NCI-H146 treated with DMSO at 0.1 percent for 48 hours (cell line): ENCODE data around the gene FOXI3.

Experiments used
- DNase-seq: peaks from one replicate; lab custom pipeline; 2025; ENCODE audit not compliant: unreplicated experiment; lab: John Stamatoyannopoulos, UW

Gene FOXI3

DNA sequence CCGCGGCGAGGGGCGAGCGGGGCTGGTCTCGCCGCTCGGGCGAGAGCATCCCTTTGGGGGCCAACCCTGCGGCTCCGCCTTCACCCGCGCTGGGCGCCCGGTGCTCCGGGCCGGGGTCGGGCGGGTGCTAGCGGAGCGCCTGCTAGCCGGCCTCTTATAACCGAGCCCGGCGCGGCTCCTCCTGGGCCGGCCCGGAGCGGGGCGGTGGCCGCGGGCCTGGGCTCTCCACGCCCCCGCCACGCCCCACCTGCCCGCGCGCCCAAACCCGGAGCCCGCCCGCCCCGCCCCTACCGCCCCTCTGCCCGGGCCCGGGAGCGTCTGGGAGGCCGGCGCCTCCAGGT lies at the start of gene FOXI3:
Gene FOXI3, minus strand, starts transcription at position 129 of the 341 bp plus-strand sequence. CDS start 158 bp downstream, outside the sequence.
- DNase-seq, result no peak

DNA sequence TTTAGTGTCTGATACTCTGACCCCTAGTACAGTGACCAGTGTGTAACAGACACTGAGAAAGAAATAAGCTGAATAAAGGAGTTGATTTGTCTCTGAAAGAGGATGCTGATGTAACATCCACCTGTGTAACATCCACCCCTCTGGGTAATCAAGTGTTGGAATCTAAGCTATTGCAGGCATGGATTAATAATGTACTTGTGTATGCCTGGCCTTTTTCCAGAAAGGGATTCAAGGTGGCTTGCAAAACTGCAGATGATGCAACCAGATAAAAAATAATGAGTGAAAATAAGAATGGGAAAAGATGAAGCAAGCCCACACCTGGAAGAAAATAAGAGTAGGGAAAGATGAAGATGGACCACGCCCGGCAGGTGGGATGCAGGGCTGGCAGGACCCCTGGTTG lies 48.2 kb upstream of the FOXI3 start:
- DNase-seq, result no peak

DNA sequence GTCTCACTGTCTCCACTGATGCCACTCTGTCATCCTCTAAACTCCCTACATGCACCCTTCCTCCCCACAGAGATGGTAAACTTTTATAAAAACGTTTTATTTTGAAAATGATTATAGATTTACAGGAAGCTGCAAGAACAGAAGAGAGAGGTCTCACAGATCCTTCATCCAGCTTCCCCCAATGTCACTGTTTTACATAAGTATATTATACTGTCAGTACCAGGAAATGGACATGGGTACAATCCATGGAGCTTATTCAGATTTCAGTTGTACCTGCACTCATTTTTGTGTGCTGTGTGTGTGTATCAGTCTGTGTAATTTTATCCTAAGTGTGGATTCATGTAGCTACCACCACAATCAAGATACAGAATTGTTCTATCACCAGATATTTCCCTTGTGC lies 46.7 kb upstream of the FOXI3 start:
- DNase-seq, result no peak

DNA sequence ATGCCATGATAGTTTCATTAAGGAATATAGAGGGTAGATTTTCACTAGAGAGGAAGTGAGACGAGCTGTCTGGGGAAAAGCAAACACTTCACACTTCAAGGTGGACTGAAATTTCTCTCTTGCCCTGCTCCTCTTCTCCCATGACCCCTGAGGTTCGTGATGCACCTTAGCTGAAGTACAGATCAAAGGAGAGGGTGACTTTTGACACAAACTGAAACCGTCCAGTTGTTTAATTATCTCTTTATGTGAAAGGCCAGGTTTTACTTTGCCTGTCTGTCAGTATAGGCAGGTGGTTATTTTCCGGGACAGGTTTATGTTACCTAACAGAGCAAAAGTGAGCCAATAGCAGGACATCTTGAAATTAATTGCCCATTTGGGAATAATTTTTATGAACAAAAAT lies 41.0 kb upstream of the FOXI3 start:
- no peak for DNase-seq

DNA sequence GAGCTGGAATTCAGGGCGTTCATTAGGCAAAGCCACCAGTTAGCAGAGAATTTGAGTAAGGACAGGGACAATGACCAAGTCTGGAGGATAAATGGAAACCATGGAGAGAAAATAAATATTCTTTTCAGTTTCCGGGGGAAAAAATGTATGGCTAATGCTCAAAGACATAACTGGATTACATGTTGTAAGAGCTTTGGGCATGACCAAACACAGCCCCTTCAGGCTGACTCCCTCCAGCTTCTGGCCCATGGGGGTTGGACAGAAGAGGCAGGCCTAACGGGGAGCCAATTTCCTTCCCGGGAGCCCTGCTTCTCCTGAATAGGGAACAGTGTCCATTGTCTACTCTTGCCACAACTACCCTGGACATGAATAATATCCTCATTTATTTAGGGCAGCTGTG lies 39.5 kb upstream of the FOXI3 start:
- DNase-seq, result no peak

DNA sequence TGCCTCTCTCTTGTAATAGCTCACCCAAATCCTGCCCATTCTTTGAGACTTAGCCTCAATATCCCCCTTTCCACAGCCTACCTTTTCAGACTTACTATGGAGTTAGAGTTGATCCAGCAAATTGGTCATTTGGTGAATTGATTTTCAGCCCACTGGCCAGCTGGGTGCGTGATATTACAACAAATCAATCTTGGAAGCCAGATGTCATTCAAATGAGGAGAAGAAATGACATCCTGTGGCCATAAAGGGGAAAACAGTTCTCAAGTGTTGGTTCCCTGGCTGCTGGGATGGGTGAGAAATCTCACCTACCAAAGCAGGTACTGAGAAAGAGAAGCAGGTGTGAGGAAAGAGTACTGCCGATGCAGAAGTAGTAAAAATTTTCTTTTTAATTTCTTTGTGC lies 36.7 kb upstream of the FOXI3 start:
- peak; percentile 7 for DNase-seq

DNA sequence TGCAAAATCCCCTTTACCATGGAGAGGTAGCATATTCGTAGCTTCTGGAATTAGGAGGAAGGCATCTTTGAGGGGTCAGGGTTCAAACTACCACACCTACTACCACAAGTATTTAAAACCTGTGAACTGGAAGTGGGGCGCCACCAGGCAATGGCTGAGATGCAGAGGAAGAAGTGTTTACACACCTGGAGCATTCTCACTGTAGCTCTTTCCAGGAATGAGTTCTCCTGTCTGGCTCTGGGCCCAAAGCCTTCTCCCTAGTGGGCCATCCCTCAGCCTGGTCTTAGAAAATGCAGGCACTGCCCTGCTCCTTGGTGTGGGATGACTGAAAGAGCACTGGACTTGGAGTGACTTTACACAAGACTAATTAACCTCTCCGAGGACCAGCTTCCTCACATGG lies 30.7 kb upstream of the FOXI3 start:
- DNase-seq, result no peak

DNA sequence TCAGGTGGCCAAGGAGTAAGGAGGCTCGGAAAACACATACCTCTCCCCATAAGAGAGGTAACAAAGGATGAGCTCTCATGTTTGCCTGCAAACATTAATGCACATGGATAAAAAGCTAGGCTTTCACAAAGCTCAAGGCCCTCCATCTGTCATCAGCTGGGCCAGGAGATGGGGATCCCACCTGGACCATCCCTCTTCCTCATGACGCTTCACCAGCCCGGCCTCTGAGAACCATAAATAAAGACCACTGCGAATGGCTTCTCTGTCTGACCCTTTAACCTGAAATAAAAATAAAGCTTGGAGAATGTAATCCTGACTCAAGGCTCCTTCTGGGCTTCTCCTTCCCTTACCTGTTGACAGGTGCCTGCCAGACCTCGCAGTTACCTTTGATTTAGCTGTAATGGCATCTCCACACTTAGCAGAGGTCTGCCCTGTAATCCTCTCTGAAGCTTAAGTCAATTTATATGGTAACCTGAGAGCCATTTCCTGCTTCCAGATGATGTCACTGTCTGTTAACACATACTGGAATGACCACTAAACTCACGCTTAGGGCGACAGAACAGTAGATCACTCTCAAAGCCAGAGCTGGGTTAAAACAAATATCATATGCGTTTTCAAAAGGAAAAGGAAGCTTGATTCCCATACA lies 29.3 kb upstream of the FOXI3 start:
- DNase-seq, result peak; percentile 89

DNA sequence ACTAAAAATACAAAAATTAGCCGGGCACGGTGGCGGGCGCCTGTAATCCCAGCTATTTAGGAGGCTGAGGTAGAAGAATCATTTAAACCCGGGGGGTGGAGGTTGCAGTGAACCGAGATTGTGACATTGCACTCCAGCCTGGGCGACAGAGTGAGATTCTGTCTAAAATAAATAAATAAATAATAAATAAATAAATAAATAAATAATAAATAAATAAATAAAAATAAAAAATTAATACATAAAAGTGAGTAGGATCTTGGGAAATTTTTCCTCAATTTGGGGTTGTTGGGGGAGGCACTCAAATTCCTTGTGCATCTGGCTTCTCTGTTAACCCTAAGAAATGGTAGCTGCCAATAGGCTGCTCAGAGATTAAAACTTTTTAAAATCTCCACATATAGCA lies 20.3 kb upstream of the FOXI3 start:
- no peak for DNase-seq

DNA sequence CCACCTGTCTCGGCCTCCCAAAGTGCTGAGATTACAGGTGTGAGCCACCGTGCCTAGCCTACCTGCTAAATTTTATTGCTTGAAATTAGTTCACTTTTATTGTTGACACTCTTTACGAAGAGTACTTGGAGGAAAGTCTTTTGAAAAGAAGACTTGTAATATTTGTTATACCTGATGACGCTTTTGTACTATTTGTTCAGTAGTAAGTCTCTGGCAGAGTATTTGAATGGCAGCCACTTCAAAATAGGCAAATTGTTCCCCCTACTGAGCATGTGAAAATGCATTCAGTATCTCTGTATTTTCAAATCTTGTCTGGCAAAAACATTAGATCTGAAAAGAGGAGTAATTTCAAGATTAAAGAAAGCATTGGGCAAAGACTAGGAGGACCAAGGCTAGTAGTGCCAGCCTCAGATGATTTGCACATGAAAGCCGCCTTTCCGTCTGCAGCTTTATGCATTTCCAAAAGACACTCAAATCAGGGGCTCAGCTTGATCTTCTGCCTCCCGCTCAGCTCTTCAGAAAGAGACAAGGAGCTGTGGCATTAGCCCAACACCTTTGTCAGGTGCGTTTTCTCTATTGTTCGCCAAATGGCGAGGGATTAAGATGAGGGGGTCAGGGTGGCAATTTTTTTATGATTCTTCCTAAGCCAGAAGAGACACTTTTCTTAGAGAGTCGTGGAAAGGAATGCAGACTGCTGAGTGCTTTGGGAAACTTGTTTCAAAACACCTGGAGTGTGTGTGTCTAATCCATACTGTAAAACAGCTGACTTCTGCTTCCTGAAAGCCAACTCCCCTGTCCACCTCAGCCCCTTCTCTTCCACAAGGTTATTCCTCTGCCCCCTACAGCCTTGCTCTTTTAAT lies 18.8 kb upstream of the FOXI3 start:
- no peak for DNase-seq

DNA sequence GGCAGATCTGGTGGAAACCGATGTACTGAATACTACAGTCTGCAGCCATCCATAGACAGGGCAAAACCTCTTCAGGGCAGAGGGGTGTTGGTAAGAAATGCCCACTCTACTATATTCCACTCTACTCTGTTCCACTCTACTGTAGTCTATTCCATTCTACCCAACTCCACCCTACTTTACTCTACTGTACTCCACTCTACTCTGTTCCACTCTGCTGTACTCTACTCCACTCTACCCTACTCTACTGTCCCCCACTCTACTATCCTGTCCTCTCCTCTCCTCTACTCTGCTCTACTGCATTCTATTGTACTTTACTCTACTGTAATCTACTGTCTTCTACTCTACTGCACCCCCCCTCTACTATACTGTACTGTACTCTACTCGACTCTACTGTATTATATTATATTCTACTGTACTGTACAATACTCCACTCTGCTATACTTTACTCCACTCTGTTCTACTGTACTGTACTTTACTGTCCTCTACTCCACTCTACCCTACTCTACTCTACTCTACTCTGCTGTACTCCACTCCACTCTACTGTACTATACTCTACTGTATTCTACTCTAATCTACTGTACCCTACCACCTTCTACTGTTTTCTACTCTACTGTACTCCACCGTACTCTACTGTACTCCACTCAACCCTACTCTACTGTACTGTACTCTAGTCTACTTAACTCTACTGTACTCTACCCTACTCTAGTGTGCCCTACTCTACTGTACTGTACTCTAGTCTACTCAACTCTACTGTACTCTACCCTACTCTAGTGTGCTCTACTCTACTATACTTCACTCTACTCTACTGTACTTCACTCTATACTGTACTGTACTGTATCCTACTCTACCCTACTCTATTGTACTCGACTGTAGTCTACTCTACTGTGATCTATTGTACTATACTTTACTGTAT lies 17.0 kb upstream of the FOXI3 start:
- DNase-seq, result no peak

DNA sequence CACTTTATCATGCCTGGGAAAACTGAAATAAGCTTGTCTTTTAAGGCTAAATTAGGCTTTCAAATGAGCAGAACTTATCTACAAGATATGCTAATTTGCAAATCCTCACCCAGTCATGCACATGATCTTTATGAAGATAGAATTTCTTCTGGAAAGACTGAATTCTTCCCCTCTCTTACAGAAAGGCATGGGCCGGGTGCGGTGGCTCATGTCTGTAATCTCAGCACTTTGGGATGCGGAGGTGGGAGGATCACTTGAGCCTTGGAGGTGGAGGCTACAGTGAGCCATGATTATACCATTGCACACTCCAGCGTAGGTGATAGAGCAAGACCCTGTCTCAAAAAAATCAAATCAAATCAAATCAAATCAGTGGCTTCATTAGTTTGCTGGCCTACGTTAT lies 11.7 kb upstream of the FOXI3 start:
- no peak for DNase-seq

DNA sequence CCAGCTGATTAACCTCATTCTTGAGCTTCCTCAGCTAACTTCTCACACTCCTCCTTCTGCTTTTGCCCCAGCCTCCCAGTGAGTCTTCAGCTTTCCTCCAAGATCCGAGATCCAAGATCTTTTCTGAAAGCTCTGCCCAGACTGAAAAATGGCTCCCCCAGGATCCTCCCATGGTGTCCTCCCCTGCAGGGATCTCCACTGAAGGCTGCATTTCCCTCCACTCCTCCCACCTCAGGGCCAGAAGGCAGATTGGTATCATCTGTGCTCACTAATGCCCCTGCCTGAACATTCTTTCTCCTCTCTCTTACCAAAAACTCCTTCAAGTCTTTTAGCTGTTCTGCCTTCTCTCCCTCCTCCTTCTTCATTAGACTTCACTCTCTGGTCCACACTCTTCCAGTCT lies 6.1 kb upstream of the FOXI3 start:
- DNase-seq, result no peak

DNA sequence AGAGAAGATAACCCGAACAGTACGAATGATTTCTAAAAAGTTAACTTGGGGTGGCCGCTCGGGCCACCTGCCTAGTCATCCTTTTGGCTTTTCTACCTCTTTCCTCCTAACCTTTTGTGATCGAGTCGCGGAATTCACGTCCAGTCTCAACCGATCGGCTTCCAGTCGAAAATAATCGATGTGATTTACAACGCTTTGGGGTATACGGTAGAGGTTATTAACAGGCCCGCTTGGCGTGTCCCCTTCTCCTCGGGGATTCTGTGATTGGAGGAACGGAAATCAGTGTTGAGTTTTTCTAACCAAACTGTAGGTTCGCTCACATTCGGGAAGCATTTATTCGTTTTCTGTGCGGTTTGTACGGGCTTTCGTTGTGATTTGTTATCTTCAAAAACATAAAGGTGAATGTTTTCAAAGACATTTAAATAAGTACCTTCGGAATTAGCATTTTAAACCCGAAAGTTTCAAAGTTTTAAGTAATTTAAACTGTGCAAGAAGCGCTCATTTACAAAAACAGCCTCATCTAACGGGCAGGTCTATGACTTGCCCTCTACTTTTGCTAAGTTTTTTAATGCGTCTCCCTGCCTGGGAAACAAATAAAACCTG lies 588 bp upstream of the FOXI3 start:
- no peak for DNase-seq

DNA sequence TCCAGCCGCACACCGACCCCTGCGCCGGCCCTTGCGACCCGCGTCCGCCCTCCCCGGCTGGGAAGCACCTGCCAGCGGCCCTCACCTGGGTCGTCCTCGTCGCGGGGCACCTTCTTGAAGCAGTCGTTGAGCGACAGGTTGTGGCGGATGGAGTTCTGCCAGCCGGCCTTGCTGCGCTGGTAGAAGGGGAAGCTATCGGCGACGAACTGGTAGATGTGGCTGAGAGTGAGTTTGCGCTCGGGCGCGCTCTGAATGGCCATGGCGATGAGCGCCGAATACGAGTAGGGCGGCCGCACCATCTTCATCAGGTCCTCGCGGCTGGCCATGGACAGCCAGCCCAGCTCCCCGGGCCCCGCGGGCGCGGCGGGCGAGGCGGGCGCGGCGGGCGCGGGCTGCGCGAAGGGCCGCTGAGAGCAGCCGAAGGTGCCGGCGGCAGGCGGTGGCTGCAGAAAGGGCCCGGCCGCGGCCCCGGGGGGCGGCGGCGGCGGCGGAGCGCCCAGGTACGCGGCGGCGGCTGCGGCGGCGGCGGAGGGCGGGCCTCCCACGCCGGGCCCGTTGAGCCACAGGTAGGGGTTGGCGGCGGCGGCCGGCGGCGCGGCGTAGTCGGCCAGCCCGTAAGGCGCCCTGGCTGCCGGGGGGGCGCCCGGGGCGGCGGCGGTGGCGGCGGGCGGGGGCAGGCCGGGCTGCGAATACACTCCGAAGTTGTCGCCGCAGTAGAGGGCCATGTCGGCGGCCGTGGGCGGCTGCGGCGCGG lies 505 bp downstream of the FOXI3 start:
- peak; percentile 27 for DNase-seq

DNA sequence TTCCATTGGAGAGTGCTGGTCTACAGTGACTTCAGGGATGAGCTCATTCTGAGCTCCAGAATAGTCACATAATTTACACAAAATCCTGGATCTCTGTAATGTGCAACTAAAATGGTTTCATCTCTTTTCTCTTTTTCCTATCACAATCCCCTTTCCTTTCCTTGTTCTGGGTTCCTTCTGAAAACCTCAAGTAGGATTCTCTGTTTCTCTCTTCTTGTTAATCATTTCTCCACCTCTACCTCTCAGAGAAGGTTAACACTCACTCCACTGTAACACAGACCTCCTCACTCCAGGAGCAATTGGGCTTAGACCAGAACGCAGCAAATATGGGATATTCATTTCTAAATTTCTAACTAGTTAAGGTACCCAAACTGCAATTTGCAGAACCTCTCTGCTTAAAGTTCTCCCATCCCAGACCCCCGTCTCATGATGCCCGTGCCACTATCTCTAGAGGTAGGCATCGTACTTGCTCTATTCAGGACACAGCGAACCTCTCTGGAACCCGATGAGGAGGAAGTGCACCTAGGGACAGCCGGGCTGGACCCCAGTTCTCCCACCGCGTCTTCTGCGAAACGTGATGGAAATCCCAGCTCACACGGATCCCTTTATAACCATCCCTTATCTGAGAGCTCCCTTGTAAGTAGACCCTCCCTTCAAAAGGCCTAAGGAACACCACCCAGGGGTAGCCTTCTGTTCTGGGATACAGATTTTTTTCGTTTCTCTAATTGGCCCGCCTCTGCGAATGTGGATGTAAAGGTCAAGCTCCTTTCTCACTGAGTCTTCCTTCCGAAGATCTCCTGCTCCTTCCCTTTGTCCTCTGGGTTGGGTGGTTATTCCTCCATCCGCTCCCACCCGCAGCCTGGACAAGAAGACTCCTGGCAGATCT lies 1.3 kb downstream of the FOXI3 start:
- DNase-seq, result peak; percentile 8

DNA sequence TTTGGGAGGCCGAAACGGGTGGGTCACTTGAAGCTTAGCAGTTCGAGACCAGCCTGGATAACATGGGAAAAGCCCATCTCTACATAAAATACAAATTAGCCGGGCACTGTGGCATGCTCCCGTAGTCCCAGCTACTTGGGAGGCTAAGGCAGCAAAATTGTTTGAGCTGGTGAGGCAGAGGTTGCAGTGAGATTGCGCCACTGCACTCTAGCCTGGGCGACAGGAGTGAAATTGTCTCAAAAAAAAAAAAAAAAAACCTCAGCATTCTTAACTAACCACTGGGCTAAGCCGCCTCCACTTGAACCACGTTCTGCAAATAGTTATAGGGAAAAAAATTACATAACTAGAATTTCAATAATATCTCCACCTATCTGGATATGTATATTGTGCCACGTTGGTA lies 2.3 kb downstream of the FOXI3 start:
- no peak for DNase-seq

DNA sequence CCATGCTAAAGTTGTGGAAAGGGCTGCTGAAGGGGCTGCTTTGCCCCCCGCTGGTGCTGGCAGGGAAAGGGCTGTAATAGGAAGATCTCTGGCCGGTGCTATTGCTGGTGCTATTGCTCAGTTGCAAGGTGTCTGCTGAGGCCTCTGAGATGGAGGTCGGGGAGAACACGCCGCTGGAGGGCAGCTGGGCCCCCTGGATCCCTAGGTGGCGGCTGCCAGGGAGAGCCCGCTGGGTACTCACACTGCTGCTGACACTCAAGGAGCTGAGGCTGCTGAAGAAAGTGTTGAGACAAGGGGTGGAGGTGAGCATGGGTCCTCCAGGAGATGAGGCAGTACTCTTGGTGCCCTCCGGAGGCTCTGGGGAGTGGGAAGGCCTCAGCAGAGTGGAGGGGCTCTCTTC lies 4.2 kb downstream of the FOXI3 start:
- no peak for DNase-seq

DNA sequence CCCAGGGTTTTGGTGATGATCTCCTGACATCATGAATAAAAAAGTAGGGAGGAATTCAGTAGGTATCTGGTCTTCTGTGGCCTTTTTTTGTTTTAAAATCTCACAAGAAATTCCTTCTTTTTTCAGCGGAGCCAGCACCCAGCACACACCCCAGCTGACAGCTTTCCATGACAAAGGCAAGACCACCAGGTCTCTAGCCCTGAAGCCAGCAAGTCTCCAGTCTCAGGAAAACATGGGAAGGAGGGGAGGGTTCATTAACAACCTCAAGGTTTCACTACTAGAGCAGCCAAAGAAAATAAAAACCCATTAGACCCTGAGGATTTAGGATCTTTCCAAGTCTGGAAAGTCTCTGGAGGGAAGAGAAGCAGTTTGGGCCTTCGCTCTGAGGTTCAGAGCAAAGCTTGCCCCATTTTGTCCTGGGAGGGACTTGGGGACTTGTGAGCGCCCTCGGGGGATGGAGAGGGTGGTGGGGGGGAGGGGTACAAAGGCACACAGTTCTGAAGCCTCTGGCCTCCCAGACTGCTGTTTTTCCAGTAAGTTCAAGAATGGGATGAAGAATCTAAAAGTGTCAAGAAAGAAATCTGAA lies 9.0 kb downstream of the FOXI3 start:
- DNase-seq, result no peak
